GM21515 (cell line): ENCODE measurements around the gene LRP5.
A peak's percentile ranks its signal among the peaks of the same experiment; 100 is the strongest.
"Not testable (repeated sequence)": the region's sequence is repeated elsewhere in the genome, so short reads cannot be mapped to it uniquely, and the experiment has no call there.

ENCODE experiments used
- ATAC-seq: cut with Tn5 transposase; IDR thresholded peaks from one replicate; pipeline ENCODE4 v1.9.1; 2021; ENCODE audit not compliant: unreplicated experiment

LRP5 gene

DNA sequence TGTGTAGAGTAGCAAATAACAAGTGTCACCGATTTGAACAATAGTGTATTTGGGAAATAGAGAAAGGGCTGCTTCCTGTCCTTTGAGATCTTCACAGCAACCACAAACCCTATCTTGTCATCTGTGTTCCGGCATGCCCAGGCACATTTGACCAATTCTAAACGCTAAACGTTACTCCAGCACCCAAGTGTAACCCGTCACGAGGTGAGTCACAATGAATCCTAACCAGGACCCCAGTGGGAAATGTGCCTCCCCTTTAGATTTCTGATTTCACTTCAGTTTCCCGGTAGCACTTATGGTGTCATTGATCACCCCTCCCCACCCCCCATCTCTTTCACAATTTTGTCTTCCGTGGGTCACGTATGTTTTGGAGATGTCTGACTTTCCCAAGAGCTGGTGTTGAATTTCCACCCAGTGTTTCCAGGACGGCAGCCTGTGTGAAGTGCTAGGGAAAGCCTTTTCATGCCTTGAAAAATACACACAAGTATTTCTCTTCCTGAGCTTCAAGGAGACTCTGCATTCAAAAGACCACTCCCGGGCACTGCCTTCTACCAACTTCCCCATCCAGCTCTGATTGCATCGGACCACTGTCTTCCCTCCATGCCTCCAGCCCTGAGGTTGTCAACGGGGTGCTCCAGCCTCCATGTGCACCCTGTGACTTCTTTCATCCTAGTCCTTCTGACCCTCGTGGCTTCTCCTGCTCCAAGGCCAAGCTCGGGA is 30.1 kb upstream of the LRP5 start:
- peak; percentile 51 for ATAC-seq

GRCh38 chr11:68282861-68283230 is 29.5 kb upstream of the LRP5 start:
- no peak for ATAC-seq

DNA sequence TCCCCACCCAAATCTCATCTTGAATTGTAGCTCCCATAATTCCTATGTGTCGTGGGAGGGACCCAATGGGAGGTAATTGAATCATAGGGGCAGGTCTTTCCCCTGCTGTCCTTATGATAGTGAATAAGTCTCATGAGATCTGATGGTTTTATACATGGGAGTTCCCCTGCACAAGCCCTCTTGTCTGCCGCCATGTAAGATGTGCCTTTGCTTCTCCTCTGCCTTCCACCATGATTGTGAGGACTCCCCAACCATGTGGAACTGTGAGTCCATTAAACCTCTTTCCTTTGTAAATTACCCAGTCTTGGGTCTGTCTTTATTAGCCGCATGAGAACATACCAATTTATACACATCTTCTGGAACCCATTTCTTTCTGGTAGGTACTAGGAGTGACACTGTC is 27.8 kb upstream of the LRP5 start:
- ATAC-seq, result not testable (repeated sequence)

DNA sequence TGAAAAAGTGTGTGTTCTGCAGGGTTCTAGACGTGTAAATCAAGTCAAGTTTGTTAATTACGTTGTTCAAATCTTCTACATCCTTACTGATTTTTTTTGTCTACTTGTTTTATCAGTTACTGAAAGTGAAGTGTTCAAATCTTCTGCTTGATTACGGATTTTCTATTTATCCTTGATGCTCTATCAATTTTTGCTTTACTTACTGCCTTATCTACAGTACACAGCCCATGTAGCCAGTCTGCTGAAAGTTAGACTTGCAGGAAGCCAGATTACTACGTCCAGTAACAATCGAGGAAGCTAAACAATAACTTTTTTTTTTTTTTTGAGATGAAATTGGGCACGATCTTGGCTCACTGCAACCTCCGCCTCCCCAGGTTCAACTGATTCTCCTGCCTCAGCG is 25.0 kb upstream of the LRP5 start:
- ATAC-seq, result no peak

DNA sequence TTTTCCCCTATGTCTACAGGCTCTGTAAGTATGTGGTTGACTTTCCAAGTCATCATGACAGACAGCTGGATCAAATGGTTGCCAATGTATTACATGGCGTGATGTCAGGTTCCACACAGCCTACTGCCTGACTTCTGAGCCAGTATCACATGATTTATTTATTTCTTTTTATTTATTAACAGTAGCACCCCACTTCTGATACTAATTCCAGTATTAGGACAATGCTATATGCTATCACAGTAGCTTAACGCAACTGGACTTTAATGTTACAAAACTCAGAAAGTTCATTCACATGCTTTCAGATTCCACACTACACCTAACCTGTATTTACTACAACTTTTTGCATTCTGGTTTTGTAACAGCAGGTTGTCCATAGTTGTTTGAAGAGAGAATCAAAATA is 22.9 kb upstream of the LRP5 start:
- no peak for ATAC-seq

GRCh38 chr11:68293708-68294107 is 18.7 kb upstream of the LRP5 start:
- no peak for ATAC-seq

- no peak for ATAC-seq
Measured at GRCh38 chr11:68295271-68295670, 17.1 kb upstream of the LRP5 start.

GRCh38 chr11:68295940-68296339 is 16.5 kb upstream of the LRP5 start:
- ATAC-seq, result no peak

DNA sequence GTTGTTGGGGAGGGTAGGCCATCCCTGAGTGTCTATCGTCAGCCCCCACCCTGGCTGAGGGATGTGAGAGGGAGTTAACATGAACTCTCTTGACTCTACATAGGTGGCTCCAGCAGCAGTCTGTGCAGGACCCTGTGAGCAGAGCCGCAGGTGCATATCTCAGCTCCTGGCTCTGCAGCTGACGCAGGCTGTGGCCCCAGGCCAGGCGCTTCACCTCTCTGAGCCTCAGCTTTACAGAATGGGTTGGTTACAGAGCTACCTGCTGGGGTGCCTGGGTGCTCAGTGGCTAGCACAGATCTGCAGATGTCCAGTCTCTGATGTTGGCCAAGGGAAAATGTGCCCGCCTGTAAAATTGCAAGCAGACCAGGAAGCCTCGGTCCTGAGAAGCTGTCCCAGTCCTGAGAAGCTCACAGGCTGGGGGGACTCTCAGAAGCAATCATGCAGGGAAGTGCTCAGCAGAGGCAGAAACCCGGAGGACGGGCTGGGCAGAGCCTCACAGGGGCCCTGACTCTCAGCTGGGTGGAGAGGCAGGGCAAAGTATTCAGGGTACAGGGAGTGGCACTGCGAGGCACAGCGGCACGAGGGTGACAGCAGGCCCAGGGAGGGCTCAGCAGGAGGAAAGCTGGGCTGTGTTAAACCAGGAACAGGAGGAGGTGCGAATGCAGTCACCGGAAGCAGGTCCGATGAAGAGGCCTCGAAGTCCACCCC is 15.9 kb upstream of the LRP5 start:
- no peak for ATAC-seq

DNA sequence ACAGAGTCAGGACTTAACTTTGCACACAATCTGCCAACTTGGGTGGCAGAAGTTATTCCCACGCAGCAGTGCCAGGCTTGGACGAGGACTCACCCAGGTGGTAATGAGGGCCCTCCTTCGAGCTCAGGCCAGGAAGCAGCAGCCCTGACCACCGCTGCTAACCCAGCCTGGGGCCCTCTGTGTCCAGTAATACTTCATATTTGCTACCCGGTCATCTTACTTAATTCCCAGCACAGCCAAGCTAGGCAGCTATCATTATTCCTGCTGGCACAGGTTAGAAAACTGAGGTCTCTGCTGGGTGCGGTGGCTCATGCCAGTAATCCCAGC is 15.4 kb upstream of the LRP5 start:
- ATAC-seq, result no peak

DNA sequence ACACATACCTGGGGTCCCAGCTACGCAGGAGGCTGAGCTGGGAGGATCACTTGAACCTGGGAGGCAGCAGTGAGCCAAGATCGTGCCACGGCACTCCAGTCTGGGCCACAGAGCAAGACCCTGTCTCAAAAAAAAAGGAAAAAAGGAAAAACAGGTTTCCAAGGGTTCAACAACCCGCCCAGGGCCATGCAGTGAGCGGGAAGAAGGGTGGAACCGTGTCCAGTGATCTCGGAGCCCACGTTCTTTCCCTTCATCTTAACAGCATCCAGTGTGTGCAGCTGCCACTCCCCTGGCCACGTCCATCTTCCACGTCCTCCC is 14.9 kb upstream of the LRP5 start:
- ATAC-seq, result no peak

DNA sequence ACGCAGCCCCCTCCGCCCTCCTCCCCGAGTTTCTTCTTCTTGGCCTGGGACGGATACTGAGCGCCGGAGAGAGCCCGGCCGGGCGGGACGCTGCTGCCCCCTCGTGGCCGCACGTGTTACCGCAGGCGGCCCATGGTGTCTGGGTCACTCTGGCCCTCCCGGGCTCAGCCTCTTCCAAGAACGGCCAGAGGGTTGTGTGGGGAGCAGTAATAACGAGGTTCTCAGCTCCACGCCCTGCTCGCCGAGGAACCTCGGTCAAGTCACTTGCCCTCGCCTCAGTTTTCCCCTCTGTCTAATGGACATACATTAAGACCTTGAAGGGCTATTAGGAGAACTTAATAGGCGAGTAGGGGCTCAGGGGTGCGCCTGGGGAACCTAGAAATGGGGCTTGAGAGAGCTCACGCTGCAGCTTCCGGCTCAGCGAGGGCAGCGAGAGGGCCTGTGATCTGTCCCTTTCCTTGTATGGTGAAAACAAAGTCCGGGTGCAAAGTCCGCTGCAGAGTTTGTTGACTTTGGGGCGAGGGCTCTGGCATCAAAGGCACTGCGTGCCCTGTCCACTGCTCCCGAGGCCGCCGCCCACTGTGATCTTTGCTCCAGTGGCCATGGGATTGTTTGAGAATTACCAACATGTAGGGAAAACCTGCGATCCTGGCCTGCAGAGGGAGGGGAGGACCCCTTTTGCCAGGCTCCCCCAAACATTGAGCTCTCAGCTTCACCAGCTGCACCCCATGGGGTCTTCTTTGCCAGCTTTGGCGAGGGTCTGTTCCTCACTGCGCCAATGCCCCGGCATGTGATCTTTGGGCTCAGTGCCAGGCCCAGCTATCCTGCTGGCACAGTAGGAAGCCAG is 14.4 kb upstream of the LRP5 start:
- no peak for ATAC-seq

DNA sequence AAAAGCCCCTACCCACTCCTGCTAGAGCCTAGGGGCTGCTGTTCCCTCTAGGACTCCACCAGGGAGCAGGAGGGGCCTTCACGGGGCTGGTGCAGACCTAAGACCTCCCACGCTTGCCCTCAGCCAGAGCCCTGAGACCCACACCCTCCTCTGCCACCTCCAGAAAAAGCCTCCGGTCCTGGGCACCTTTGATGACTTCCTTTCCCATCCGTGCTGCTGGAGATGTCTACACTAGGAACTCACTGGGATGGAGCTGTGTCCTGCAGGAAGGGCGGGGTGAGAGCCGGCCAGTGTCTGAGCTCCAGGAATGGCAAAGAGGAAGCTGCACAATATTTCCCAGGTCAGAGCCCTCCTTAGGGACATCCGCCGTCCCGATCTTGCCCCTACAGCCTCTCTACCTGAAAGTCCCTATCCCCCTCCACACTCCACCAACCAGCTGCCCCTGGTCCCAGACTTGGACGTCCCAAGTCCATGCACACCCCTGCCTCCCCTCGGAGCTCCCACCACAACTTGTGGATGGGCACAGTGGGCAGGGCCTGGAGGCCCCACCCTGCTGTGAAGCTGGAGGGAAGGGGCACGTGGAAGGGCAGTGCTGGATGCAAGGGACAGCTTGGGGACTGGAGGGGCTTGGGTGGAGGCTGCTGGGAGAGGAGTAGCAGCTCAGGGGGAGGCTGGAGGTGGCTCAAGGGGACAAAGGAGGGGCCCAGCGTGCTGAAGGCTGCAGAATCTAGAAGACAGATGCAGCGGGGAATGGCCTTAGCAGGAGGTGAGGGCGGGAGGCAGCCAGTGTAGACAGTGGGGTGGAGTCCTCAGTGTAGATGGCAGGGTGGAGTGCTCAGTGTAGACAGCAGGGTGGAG is 13.5 kb upstream of the LRP5 start:
- no peak for ATAC-seq

DNA sequence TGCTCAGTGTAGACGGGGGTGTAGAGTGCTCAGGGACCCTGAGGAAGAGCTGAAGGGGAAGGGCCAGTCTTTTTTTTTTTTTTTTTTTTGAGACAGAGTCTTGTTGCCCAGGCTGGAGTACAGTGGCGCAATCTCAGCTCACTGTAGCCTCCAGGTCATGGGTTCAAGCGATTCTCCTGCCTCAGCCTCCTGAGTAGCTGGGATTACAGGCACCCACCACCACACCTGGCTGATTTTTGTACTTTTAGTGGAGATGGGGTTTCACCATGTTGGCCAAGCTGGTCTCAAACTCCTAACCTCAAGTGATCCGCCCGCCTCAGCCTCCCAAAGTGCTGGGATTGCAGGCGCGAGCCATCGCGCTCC is 12.9 kb upstream of the LRP5 start:
- ATAC-seq, result not testable (repeated sequence)

DNA sequence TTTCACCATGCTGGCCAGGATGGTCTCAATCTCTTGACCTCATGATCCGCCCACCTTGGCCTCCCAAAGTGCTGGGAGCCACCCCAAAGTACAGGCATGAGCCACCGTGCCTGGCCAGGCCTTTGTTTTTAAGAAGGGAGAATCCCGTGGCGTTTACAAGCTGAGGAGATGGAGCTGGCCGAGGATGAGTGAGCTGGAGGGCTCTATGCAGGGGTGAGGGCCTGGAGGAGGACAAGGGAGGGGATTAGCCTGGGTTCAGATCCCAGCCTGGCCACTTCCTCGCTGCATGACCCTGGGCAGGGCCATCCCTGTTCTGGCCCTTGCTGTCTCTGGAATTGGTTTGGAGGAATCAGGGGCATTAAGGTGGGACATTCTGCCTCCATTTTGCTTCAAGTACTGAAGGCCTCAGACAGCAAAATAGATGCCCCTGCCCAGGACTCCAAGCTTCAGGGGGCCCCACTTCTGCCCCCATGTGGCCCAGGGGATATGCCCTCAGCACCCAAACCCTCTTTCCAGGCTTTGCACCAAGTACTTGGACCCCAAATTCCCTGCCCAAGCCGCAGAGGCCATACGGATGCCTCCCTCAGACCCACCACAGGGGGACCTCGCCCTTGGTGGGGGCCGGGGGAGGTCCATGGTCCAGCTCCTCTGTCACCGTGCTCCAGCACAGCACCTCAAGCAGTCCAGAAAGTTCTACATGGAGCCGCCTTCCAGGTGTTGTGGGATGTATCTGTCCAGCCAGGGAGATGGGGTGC is 12.1 kb upstream of the LRP5 start:
- no peak for ATAC-seq

- no peak for ATAC-seq
Measured at GRCh38 chr11:68302256-68302655, 10.1 kb upstream of the LRP5 start.

- no peak for ATAC-seq
Measured at GRCh38 chr11:68302670-68303069, 9.7 kb upstream of the LRP5 start.

- ATAC-seq, result no peak
Measured at GRCh38 chr11:68303083-68303482, 9.3 kb upstream of the LRP5 start.

DNA sequence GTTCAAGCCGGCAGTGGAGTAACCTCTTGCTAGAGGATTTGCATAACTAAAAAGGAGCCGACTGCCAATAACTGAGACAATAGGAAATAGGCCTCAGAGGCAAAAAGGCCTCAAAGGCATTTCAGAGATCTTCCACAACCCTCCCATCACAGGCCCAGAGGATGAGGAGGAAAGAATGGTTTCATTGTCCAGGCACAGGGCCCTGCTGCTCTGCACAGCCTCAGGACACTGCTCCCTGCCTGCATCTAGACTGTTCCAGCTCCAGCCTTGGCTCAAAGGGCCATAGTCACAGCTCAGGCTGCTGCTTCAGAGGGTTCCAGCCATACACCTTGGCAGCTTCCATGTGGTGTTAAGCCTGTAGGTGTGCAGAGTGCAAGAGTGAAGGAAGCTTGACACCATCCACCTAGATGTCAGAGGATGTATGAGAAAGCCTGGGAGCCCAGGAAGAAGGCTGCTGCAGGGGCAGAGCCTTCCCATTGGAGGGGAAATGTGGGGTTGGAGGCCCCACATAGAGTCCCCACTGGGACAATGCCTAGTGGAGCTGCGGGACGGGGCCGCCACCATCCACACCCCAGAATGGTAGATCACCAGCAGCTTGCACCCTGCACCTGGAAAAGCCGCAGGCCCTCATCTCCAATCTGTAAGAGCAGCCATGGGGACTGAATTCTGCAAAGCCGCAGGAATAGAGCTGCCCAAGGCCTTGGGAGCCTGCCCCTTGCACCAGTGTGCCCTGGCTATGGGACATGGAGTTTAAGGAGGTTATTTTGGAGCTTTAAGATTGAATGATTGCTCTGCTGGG is 8.2 kb upstream of the LRP5 start:
- no peak for ATAC-seq

- ATAC-seq, result no peak
Measured at GRCh38 chr11:68306636-68307035, 5.8 kb upstream of the LRP5 start.
